ENCODE data around the gene PPT1.

PPT1 gene

GRCh38 chr1:40096977-40097782, at the start of gene PPT1:
PPT1 (minus strand) TSS chr1:40097252; CDS start chr1:40097238, 14 bp downstream.
- DNase-seq, result peak; percentile 86

- DNase-seq, result peak; percentile 73
Observed at GRCh38 chr1:40143891-40144575, 47.0 kb upstream of the PPT1 start.

GRCh38 chr1:40141878-40142535, 45.0 kb upstream of the PPT1 start:
- DNase-seq, result no peak

- DNase-seq, result no peak
Observed at GRCh38 chr1:40140211-40140973, 43.3 kb upstream of the PPT1 start.

GRCh38 chr1:40133839-40134238, 36.8 kb upstream of the PPT1 start:
- DNase-seq, result no peak

- no peak for DNase-seq
Observed at GRCh38 chr1:40133312-40133665, 36.2 kb upstream of the PPT1 start.

GRCh38 chr1:40132383-40133311, 35.6 kb upstream of the PPT1 start:
- DNase-seq, result no peak

GRCh38 chr1:40130892-40131291, 33.8 kb upstream of the PPT1 start:
- no peak for DNase-seq

- DNase-seq, result no peak
Observed at GRCh38 chr1:40122855-40123254, 25.8 kb upstream of the PPT1 start.

GRCh38 chr1:40120128-40120527, 23.1 kb upstream of the PPT1 start:
- DNase-seq, result no peak

- no peak for DNase-seq
Observed at GRCh38 chr1:40114400-40114799, 17.3 kb upstream of the PPT1 start.

GRCh38 chr1:40110389-40110788, 13.3 kb upstream of the PPT1 start:
- no peak for DNase-seq

- DNase-seq, result no peak
Observed at GRCh38 chr1:40107290-40107959, 10.4 kb upstream of the PPT1 start.

- DNase-seq, result no peak
Observed at GRCh38 chr1:40105028-40105427, 8.0 kb upstream of the PPT1 start.

GRCh38 chr1:40102896-40103295, 5.8 kb upstream of the PPT1 start:
- DNase-seq, result no peak

- no peak for DNase-seq
Observed at GRCh38 chr1:40102038-40102437, 5.0 kb upstream of the PPT1 start.

GRCh38 chr1:40096646-40096976, 441 bp downstream of the PPT1 start:
- no peak for DNase-seq

GRCh38 chr1:40095806-40096205, 1.2 kb downstream of the PPT1 start:
- DNase-seq, result no peak

GRCh38 chr1:40094466-40095110, 2.5 kb downstream of the PPT1 start:
- peak; percentile 36 for DNase-seq

- DNase-seq, result no peak
Observed at GRCh38 chr1:40092706-40093639, 4.1 kb downstream of the PPT1 start.
